WTC11 (cell line): Measurements from ENCODE around the gene WWOX.

Experiments
- IRF2 ChIP-seq: sonication (generic); formaldehyde crosslinking; IDR thresholded peaks from 2 replicates; pipeline ENCODE4 v1.8.0; 2022; ENCODE audit warnings: low read depth, missing genetic modification reagents, borderline replicate concordance
- MLX ChIP-seq: sonication (generic); formaldehyde crosslinking; IDR thresholded peaks from 2 replicates; pipeline ENCODE4 v1.8.1; 2023; ENCODE audit warnings: mild to moderate bottlenecking, missing genetic modification reagents, moderate library complexity
- MXD4 ChIP-seq: fragments of 250-450 bp; sonication (Bioruptor Pico); IDR thresholded peaks from 2 replicates; pipeline ENCODE4 v1.8.0; 2021; ENCODE audit warnings: mild to moderate bottlenecking, moderate library complexity, borderline replicate concordance
- TEAD4 ChIP-seq: sonication (generic); formaldehyde crosslinking; IDR thresholded peaks from 2 replicates; pipeline ENCODE4 v1.8.0; 2022; ENCODE audit warnings: mild to moderate bottlenecking, missing genetic modification reagents
- USF2 ChIP-seq: sonication (generic); formaldehyde crosslinking; IDR thresholded peaks from 2 replicates; pipeline ENCODE4 v1.8.1; 2023; ENCODE audit warnings: mild to moderate bottlenecking, missing genetic modification reagents, moderate library complexity
- ZBTB21 ChIP-seq: sonication (generic); formaldehyde crosslinking; IDR thresholded peaks from 2 replicates; pipeline ENCODE4 v1.8.1; 2023; ENCODE audit warnings: mild to moderate bottlenecking, missing genetic modification reagents, borderline replicate concordance
- ZNF263 ChIP-seq: sonication (generic); formaldehyde crosslinking; IDR thresholded peaks from 2 replicates; pipeline ENCODE4 v1.8.1; 2022; ENCODE audit warnings: low read depth, mild to moderate bottlenecking, moderate library complexity, missing genetic modification reagents
- TF ChIP-seq, protein P1 (sequence below): fragments of 200-600 bp; IDR thresholded peaks from 2 replicates; pipeline ENCODE4 v1.8.0; 2022; ENCODE audit warnings: antibody characterized with exemption
- TF ChIP-seq, protein P2 (sequence below): sonication (generic); formaldehyde crosslinking; IDR thresholded peaks from 2 replicates; pipeline ENCODE4 v1.8.0; 2022; ENCODE audit warnings: mild to moderate bottlenecking, missing genetic modification reagents
- TF ChIP-seq, protein P3 (sequence below): sonication (generic); formaldehyde crosslinking; IDR thresholded peaks from 2 replicates; pipeline ENCODE4 v1.8.0; 2023; ENCODE audit warnings: missing genetic modification reagents
- TF ChIP-seq, protein P4 (sequence below): fragments of 250-450 bp; sonication (Bioruptor Pico); IDR thresholded peaks from 2 replicates; pipeline ENCODE4 v2.1.2; 2022; ENCODE audit warnings: mild to moderate bottlenecking, moderate library complexity

- TF ChIP-seq, protein P1, sequence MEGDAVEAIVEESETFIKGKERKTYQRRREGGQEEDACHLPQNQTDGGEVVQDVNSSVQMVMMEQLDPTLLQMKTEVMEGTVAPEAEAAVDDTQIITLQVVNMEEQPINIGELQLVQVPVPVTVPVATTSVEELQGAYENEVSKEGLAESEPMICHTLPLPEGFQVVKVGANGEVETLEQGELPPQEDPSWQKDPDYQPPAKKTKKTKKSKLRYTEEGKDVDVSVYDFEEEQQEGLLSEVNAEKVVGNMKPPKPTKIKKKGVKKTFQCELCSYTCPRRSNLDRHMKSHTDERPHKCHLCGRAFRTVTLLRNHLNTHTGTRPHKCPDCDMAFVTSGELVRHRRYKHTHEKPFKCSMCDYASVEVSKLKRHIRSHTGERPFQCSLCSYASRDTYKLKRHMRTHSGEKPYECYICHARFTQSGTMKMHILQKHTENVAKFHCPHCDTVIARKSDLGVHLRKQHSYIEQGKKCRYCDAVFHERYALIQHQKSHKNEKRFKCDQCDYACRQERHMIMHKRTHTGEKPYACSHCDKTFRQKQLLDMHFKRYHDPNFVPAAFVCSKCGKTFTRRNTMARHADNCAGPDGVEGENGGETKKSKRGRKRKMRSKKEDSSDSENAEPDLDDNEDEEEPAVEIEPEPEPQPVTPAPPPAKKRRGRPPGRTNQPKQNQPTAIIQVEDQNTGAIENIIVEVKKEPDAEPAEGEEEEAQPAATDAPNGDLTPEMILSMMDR, result no peak
- no peak for TF ChIP-seq ZNF263 (CRISPR knock-in tag)
- no peak for TF ChIP-seq TEAD4 (CRISPR knock-in tag)
- TF ChIP-seq MXD4 (CRISPR knock-in tag), result no peak
- TF ChIP-seq ZBTB21 (CRISPR knock-in tag), result no peak
- TF ChIP-seq, protein P2, sequence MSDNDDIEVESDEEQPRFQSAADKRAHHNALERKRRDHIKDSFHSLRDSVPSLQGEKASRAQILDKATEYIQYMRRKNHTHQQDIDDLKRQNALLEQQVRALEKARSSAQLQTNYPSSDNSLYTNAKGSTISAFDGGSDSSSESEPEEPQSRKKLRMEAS (CRISPR knock-in tag), result no peak
- no peak for TF ChIP-seq USF2 (CRISPR knock-in tag)
- TF ChIP-seq, protein P3, sequence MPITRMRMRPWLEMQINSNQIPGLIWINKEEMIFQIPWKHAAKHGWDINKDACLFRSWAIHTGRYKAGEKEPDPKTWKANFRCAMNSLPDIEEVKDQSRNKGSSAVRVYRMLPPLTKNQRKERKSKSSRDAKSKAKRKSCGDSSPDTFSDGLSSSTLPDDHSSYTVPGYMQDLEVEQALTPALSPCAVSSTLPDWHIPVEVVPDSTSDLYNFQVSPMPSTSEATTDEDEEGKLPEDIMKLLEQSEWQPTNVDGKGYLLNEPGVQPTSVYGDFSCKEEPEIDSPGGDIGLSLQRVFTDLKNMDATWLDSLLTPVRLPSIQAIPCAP (CRISPR knock-in tag), result no peak
- TF ChIP-seq IRF2, result no peak
- TF ChIP-seq, protein P4, sequence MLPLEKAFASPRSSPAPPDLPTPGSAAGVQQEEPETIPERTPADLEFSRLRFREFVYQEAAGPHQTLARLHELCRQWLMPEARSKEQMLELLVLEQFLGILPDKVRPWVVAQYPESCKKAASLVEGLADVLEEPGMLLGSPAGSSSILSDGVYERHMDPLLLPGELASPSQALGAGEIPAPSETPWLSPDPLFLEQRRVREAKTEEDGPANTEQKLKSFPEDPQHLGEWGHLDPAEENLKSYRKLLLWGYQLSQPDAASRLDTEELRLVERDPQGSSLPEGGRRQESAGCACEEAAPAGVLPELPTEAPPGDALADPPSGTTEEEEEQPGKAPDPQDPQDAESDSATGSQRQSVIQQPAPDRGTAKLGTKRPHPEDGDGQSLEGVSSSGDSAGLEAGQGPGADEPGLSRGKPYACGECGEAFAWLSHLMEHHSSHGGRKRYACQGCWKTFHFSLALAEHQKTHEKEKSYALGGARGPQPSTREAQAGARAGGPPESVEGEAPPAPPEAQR (CRISPR knock-in tag), result no peak
- no peak for TF ChIP-seq MLX (CRISPR knock-in tag)
These were observed 854.1 kb downstream of the WWOX start for GRCh38 chr16:78953526-78953925.
